Measurements from ENCODE around the gene MANBA.
"Not testable (repeated sequence)": the region's sequence is repeated elsewhere in the genome, so short reads cannot be mapped to it uniquely, and the experiment has no call there.

MANBA gene

DNA sequence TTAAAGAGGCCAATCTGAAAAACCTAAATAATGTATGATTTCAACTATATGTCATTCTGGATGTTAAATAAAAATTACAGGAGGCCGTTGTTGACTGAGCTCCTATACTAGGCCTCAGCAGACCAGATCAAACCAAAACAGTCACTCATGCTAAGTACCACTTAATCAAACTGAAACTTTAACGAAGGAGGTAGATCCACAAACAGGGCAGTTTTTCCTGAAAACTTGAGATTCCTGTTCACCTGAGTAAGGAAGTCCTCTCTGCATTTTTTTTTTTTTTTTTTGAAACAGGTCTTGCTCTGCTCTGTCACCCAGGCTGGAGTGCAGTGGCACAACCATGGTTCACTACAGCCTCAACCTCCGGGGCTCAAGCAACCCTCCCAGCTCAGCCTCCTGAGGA is 27.7 kb downstream of the MANBA start:
- H3K27ac ChIP-seq, result no peak overlapping the region
- no peak for TF ChIP-seq ZFX (IDR thresholded peaks at IDR 0.05; ENCODE audit: borderline replicate concordance)
- TF ChIP-seq, protein P1, sequence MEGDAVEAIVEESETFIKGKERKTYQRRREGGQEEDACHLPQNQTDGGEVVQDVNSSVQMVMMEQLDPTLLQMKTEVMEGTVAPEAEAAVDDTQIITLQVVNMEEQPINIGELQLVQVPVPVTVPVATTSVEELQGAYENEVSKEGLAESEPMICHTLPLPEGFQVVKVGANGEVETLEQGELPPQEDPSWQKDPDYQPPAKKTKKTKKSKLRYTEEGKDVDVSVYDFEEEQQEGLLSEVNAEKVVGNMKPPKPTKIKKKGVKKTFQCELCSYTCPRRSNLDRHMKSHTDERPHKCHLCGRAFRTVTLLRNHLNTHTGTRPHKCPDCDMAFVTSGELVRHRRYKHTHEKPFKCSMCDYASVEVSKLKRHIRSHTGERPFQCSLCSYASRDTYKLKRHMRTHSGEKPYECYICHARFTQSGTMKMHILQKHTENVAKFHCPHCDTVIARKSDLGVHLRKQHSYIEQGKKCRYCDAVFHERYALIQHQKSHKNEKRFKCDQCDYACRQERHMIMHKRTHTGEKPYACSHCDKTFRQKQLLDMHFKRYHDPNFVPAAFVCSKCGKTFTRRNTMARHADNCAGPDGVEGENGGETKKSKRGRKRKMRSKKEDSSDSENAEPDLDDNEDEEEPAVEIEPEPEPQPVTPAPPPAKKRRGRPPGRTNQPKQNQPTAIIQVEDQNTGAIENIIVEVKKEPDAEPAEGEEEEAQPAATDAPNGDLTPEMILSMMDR (IDR thresholded peaks at IDR 0.05), result no peak

DNA sequence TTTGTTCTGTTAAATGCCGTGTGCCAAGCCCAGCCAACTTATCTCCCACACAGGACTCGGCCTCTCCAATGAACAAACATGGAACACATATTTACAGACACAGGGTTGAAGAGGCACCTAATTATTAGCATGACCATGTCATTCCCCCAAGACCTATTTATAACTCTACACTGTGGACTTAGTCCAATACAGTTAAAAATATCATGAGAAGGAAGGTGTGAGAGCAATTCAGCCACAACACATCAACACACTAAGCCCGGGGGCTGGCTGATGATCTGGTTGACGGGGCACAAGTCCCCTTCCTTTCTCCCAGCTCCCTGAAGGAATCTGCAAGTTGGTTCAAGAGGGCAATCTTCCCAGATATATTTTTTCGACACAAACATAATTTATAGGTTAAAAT is 28.1 kb downstream of the MANBA start:
- no peak overlapping the region for H3K27ac ChIP-seq
- TF ChIP-seq, protein P1 (IDR thresholded peaks at IDR 0.05), result no peak
- TF ChIP-seq ZFX (IDR thresholded peaks at IDR 0.05; ENCODE audit: borderline replicate concordance), result no peak

DNA sequence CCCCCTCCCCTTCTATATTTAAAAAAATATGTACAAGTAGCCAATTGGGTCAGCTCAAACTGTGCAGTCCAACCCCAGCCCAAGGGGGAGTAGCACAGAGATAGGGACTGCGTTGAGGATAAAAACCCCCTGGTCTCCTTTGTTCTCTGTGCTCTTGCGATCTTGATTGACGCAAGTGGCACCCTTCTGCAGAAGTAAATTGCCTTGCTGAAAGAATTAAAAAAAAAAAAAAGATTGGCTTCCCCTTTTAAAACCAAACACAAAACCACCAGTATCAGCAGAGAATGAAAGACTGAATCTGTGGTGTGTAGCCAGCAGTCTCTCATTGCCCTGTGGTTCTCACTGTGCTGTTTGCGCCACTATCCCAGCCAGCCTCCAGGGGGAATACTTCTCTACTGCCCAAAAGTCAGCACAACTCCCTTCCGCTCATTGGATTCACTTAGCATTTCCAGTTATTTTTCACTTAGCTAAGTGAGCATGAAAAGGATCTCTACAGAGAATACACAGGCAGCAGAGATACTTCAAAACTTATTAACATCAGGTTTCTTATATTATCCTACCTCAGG is 29.7 kb downstream of the MANBA start:
- H3K27ac ChIP-seq, result no peak overlapping the region
- TF ChIP-seq, protein P1 (IDR thresholded peaks at IDR 0.05), result peak; percentile 16
- no peak for TF ChIP-seq ZFX (IDR thresholded peaks at IDR 0.05; ENCODE audit: borderline replicate concordance)

DNA sequence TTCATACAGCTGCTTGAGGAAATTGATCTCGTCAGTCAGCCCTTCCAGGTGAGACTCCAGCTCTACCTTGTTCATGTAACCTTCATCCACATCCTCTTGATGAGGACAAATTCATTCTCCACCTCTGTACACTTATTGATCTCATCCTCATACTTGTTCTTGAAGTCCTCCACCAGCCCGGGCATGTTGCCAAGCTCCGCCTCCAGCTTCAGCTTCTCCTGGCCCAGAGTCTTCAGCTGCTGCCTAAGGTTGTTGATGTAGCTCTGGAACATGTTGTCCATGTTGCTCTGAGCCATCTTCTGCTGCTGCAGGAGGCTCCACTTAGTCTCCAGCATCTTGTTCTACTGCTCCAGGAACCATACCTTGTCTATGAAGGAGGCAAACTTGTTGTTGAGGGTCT is 31.3 kb downstream of the MANBA start:
- H3K27ac ChIP-seq, result not testable (repeated sequence)

DNA sequence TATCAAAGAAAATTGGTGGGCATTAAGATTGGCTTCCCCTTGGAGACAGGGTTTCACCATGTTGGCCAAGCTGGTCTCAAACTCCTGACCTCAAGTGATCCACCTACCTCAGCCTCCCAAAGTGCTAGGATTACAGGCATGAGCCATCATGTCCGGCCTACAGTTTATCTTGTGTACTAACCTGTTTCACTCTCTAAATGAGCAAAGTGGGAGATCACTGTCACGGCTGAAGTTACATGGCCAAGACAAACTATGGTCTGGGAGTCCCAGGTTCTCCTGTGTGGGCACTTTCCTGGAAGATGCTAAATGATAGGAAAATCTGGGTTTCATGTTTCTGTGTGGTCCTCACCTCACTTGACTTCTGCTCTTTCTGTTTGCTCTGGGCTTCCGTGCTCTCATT is 33.8 kb downstream of the MANBA start:
- not testable (repeated sequence) for H3K27ac ChIP-seq

DNA sequence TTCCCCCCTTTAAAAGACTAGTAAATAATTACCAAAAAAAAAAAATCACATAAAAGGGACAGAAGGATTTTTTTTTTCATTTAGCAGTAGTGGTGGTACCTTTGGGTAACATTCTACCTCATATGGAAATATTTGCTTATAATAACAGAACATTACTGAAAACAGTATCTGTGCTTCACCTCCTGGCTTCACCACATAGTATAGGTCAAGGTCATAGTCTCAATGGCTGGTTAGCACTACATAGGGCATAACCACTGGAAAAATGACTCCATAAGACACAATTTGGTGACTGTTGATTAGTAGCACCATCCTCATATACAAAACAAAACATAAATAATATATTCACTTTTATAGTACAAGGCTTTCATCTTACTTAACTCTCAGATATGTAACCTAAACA is 34.7 kb downstream of the MANBA start:
- H3K27ac ChIP-seq, result no peak overlapping the region
- TF ChIP-seq, protein P1 (IDR thresholded peaks at IDR 0.05), result no peak
- no peak for TF ChIP-seq ZFX (IDR thresholded peaks at IDR 0.05; ENCODE audit: borderline replicate concordance)

DNA sequence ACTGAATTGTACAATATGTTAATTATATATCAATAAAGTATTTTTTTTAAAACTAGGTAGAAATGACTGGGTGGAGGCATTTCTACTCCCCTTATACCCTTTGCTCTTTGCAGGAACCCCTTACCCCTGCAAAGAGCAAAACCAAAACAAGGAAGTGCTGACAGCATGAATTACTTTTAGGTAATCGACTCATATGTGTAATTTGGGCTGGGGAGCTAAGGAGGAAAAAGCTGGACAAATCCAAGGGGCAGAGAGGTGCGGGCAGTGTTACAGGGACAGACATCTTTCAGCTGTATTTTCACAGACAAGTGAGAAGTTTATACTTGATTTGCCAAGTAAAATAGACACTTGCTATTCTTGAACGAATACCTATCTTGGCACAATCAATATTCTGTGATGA is 35.5 kb downstream of the MANBA start:
- TF ChIP-seq, protein P1 (IDR thresholded peaks at IDR 0.05), result no peak
- no peak for TF ChIP-seq ZFX (IDR thresholded peaks at IDR 0.05; ENCODE audit: borderline replicate concordance)
- H3K27ac ChIP-seq, result no peak overlapping the region

DNA sequence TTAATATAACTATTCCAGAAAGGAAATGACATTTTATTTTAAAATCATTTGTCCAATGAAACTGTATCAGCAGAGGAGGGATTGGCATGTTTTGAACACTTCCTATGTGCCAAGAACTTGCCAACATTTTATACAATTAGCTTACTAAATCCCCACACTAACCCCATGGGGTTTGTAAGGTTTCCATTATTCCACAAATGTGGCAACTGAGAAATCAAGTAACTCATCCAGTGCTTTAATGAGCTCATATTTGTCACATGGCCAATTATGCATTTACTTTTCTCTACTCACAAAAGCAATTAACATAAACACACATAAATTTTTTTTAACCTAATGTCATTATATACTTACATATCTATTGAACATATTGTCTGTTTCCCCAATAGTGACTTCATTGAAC is 37.3 kb downstream of the MANBA start:
- TF ChIP-seq, protein P1 (IDR thresholded peaks at IDR 0.05), result no peak
- TF ChIP-seq ZFX (IDR thresholded peaks at IDR 0.05; ENCODE audit: borderline replicate concordance), result no peak
- no peak overlapping the region for H3K27ac ChIP-seq

All from 22Rv1 (cell line).